SU-DHL-6 (cell line): ENCODE results near the gene TEDC2.

Experiments
- H2AFZ ChIP-seq: fragments of 200-600 bp; sonication (generic); 2 replicates; pipeline ENCODE4 v1.6.1; 2014; ENCODE audit warnings: low read depth, mild to moderate bottlenecking, moderate library complexity, mixed read lengths, antibody characterized with exemption, low read length; ENCODE audit not compliant: severe bottlenecking
- H3F3A ChIP-seq: fragments of 200-600 bp; shearing (Covaris generic); 2 replicates; pipeline ENCODE4 v1.6.0; 2016; ENCODE audit warnings: antibody characterized with exemption, mild to moderate bottlenecking; ENCODE audit not compliant: insufficient read depth
- H3K27ac ChIP-seq: fragments of 200-600 bp; sonication (generic); 2 replicates; pipeline ENCODE4 v1.5.1; 2016; ENCODE audit warnings: low read depth, mild to moderate bottlenecking, low read length, moderate library complexity, mixed read lengths
- H3K27me3 ChIP-seq: fragments of 200-600 bp; sonication (generic), shearing (Covaris generic); 2 replicates; pipeline ENCODE4 v1.6.0; 2014; ENCODE audit warnings: mild to moderate bottlenecking, low read length
- H3K36me3 ChIP-seq: fragments of 200-600 bp; sonication (generic); 2 replicates; pipeline ENCODE4 v1.6.1; 2014; ENCODE audit warnings: mild to moderate bottlenecking, low read length, mixed read lengths
- H3K4me2 ChIP-seq: fragments of 300-600, 200-600 bp; shearing (Covaris generic), sonication (generic); 2 replicates; pipeline ENCODE4 v1.6.0; 2014; ENCODE audit warnings: low read length, low read depth, mild to moderate bottlenecking; ENCODE audit not compliant: poor library complexity, severe bottlenecking
- H3K4me3 ChIP-seq: fragments of 200-600 bp; sonication (generic); 2 replicates; pipeline ENCODE4 v1.5.1; 2014; ENCODE audit warnings: antibody characterized with exemption, low read length, mild to moderate bottlenecking, mixed read lengths; ENCODE audit not compliant: insufficient read depth, poor library complexity, severe bottlenecking
- H3K79me2 ChIP-seq: fragments of 200-600 bp; sonication (generic); 2 replicates; pipeline ENCODE4 v1.6.1; 2014; ENCODE audit warnings: mild to moderate bottlenecking, low read length, moderate library complexity; ENCODE audit not compliant: insufficient read depth
- H3K9ac ChIP-seq: fragments of 200-600 bp; sonication (generic); 2 replicates; pipeline ENCODE4 v1.7.0; 2014; ENCODE audit warnings: mild to moderate bottlenecking, low read length
- H3K9me2 ChIP-seq: fragments of 200-600 bp; sonication (generic); replicated peaks from 2 replicates; pipeline ENCODE4 v1.6.1; 2014; ENCODE audit warnings: low read length; ENCODE audit not compliant: insufficient read depth
- H3K9me3 ChIP-seq: fragments of 200-600 bp; sonication (generic); 2 replicates; pipeline ENCODE4 v1.6.1; 2014; ENCODE audit warnings: low read length, mixed read lengths; ENCODE audit not compliant: insufficient read depth
- H4K20me1 ChIP-seq: fragments of 200-600 bp; sonication (generic); 2 replicates; pipeline ENCODE4 v1.6.1; 2014; ENCODE audit warnings: low read depth, mild to moderate bottlenecking, antibody characterized with exemption, low read length, moderate library complexity, mixed read lengths
- EZH2phosphoT487 ChIP-seq: fragments of 200-600 bp; sonication (generic), shearing (Covaris generic); conservative IDR thresholded peaks from 2 replicates; pipeline ENCODE4 v1.6.1; 2018; ENCODE audit warnings: mild to moderate bottlenecking, antibody characterized with exemption, low read length, moderate library complexity, mixed read lengths
- TF ChIP-seq, protein P1 (sequence below): fragments of 200-600 bp; sonication (generic); IDR thresholded peaks from one replicate; pipeline ENCODE4 v1.5.1; 2017; ENCODE audit warnings: antibody characterized with exemption, mild to moderate bottlenecking, low read length, moderate library complexity; ENCODE audit not compliant: insufficient read depth, poor library complexity, severe bottlenecking

The TEDC2 gene

DNA sequence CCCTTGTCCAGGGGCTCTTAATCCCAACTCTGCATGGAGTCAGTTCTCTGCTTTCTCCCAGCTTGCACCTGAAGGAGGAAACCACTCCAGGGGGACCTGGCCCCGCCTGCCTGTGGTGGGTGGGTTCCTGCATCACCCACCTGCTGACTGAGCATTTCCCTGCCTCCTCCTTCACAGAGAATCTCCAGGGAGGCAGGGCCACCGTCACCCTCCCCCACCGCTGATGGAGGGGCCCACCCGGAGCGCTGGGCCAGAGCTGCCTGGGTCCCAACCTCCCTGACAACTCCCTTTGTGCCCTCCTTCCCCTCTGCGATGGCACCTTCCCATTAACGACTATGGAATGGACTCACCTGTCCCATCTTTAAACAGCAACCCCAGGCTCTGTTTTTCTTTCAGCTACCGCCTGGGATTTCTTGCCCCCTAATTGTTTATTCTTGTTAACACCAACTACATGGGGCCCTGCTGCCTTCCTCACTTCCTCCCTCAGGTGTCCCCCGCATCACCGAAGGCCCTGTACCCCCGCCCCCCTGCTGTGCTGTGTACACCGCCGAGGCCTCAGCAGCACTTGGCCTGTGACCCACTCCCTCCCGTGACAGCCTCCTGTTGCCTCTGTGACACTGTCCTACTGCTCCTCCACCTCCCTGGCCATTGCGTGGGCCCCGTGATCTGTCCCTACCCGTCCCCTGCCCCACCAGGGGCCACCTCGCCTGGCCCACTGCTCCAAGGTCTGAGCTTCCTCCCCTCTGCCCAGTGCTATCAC, 842 bp upstream of the TEDC2 start:
- Histone ChIP-seq H3K27ac (peak overlapping the region; percentile 67), H3K4me3 (peak overlapping the region; percentile 63), H3K79me2 (peaks cover 14% of the 10 kb centered on the region; the same call in 1 of the 2 replicates), H3K36me3 (peaks cover 3% of the 10 kb centered on the region; the same call in 1 of the 2 replicates), H4K20me1 (no peaks in the 10 kb centered on the region), H2AFZ (peak overlapping the region; percentile 17), H3K9me3 (no peaks in the 10 kb centered on the region), H3K9ac (peak overlapping the region; percentile 76), H3F3A (peaks cover 20% of the 10 kb centered on the region), H3K9me2 (no peaks in the 10 kb centered on the region), H3K27me3 (no peaks in the 10 kb centered on the region), H3K4me2 (peak overlapping the region; percentile 65)
- no peak for TF ChIP-seq EZH2phosphoT487
- TF ChIP-seq, protein P1, sequence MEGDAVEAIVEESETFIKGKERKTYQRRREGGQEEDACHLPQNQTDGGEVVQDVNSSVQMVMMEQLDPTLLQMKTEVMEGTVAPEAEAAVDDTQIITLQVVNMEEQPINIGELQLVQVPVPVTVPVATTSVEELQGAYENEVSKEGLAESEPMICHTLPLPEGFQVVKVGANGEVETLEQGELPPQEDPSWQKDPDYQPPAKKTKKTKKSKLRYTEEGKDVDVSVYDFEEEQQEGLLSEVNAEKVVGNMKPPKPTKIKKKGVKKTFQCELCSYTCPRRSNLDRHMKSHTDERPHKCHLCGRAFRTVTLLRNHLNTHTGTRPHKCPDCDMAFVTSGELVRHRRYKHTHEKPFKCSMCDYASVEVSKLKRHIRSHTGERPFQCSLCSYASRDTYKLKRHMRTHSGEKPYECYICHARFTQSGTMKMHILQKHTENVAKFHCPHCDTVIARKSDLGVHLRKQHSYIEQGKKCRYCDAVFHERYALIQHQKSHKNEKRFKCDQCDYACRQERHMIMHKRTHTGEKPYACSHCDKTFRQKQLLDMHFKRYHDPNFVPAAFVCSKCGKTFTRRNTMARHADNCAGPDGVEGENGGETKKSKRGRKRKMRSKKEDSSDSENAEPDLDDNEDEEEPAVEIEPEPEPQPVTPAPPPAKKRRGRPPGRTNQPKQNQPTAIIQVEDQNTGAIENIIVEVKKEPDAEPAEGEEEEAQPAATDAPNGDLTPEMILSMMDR: no peak

DNA sequence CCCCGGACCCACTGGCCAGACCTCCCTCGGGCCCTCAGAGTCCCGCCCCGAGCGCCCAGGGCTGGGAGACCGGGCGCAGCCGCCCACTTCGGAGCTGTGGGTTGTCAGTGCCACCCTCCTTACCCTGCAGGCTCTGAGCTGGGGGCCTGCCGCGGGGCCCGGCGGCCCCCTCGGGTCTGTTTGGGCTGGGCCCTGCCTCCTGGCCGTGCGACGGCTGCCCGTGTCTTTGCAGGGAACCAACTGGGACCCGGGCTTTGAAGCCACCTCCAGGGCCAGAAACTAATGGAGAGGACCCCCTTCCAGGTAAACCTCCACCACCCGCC, 443 bp downstream of the TEDC2 start:
- H3K36me3 ChIP-seq: no peaks in the 10 kb centered on the region
- no peaks in the 10 kb centered on the region for H3K27me3 ChIP-seq
- H3K27ac ChIP-seq: no peak overlapping the region
- no peaks in the 10 kb centered on the region for H3K9me3 ChIP-seq
- H4K20me1 ChIP-seq: no peaks in the 10 kb centered on the region
- peaks cover 14% of the 10 kb centered on the region; the same call in 1 of the 2 replicates for H3K79me2 ChIP-seq
- H3F3A ChIP-seq: peaks cover 26% of the 10 kb centered on the region
- H3K4me2 ChIP-seq: peak overlapping the region; percentile 65
- H3K9ac ChIP-seq: peak overlapping the region; percentile 76
- TF ChIP-seq EZH2phosphoT487: no peak
- TF ChIP-seq, protein P1: no peak
- H3K9me2 ChIP-seq: no peaks in the 10 kb centered on the region
- H2AFZ ChIP-seq: no peak overlapping the region
- H3K4me3 ChIP-seq: peak overlapping the region; percentile 63

DNA sequence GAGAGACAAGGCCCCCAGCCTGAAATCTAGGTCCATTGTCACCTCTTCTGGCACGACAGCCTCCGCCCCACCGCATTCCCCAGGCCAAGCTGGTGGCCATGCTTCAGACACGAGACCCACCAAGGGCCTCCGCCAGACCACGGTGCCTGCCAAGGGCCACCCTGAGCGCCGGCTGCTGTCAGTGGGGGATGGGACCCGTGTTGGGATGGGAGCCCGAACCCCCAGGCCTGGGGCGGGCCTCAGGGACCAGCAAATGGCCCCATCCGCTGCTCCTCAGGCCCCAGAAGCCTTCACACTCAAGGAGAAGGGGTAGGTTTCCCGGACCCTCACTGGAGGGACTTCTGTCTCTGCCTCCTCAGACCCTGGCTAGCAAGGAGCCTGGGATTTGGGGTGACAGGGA, 1.0 kb downstream of the TEDC2 start:
- Histone ChIP-seq H3K27me3 (no peaks in the 10 kb centered on the region), H3K9me3 (no peaks in the 10 kb centered on the region), H3K36me3 (no peaks in the 10 kb centered on the region), H3K27ac (no peak overlapping the region), H3K4me2 (peak overlapping the region; percentile 65), H3K79me2 (peaks cover 14% of the 10 kb centered on the region; the same call in 1 of the 2 replicates), H3K9ac (peak overlapping the region; percentile 76), H4K20me1 (no peaks in the 10 kb centered on the region), H3K4me3 (peak overlapping the region; percentile 63), H2AFZ (no peak overlapping the region), H3K9me2 (no peaks in the 10 kb centered on the region), H3F3A (peaks cover 27% of the 10 kb centered on the region)
- TF ChIP-seq, protein P1: no peak
